Lung (tissue), 12 donors: ENCODE measurements around the gene KLHL29. TPM values are rescaled to one million over a fixed set of nuclear protein-coding genes. Genes with fewer than 3 reads are reported as not detected.

Source experiments
- ATAC-seq: fragments of 200-7000 bp; cut with Tn5 transposase; one replicate; pipeline ENCODE4 v1.9.1; 2020; ENCODE audit warnings: moderate number of reproducible peaks; ENCODE audit not compliant: insufficient read depth, low FRiP score
- DNase-seq, 3 donors: peaks; one replicate each; pipeline ENCODE4 v3.0.0-alpha.2; 2013 to 2017
- H3K27ac ChIP-seq, 2 donors: one replicate each; pipeline ENCODE4 v1.5.1; 2013; ENCODE audit warnings: mild to moderate bottlenecking in 2 of 2, moderate library complexity in 2 of 2, control low read depth in 1 of 2, inconsistent platforms in 1 of 2, low read depth in 1 of 2, low read length in 1 of 2
- H3K27me3 ChIP-seq, 3 donors: one replicate each; pipeline ENCODE4 v1.5.1; 2013; ENCODE audit warnings: low read length in 2 of 3; ENCODE audit not compliant: control insufficient read depth in 3 of 3, insufficient read depth in 3 of 3
- H3K36me3 ChIP-seq, 4 donors: one replicate each; pipeline ENCODE4 v1.5.1; 2013; ENCODE audit warnings: low read length in 4 of 4, mild to moderate bottlenecking in 1 of 4, moderate library complexity in 1 of 4; ENCODE audit not compliant: control insufficient read depth in 4 of 4, insufficient read depth in 4 of 4
- H3K4me1 ChIP-seq, 5 donors: one replicate each; pipeline ENCODE4 v1.5.1; 2013; ENCODE audit warnings: low read length in 5 of 5, mild to moderate bottlenecking in 2 of 5, moderate library complexity in 1 of 5; ENCODE audit not compliant: control insufficient read depth in 5 of 5, insufficient read depth in 5 of 5
- H3K4me3 ChIP-seq: one replicate; pipeline ENCODE4 v1.5.1; 2013; ENCODE audit warnings: mild to moderate bottlenecking, control low read depth, moderate library complexity
- H3K9ac ChIP-seq, 2 donors: one replicate each; pipeline ENCODE4 v1.5.1; 2013; ENCODE audit warnings: low read length in 2 of 2, control low read depth in 1 of 2; ENCODE audit not compliant: insufficient read depth in 1 of 2
- H3K9me3 ChIP-seq, 4 donors: one replicate each; pipeline ENCODE4 v1.5.1; 2013; ENCODE audit warnings: low read length in 3 of 4, mild to moderate bottlenecking in 1 of 4, moderate library complexity in 1 of 4; ENCODE audit not compliant: control insufficient read depth in 4 of 4, insufficient read depth in 3 of 4
- CTCF ChIP-seq: IDR thresholded peaks from 2 replicates; pipeline ENCODE4 v1.5.1; 2012; ENCODE audit warnings: mild to moderate bottlenecking; ENCODE audit errors: control extremely low read depth, extremely low read depth
- WGBS, 2 donors: extraction: QIAGEN DNeasy Blood & Tissue Kit; methylation state at CpG; one replicate each; pipeline ENCODE4 v1.1.7; 2013; 5-methylcytosine and 5-hydroxymethylcytosine counted together
- polyA plus RNA-seq, 2 donors: library from polyadenylated mRNA; stranded (reverse); fragments of 200-250 nt; gene quantifications; one replicate each; pipeline ENCODE4 v1.2.1, GENCODE V29; 2013
- total RNA-seq, 2 donors: library from RNA; depleted of rRNA in 1 of 2; stranded (reverse); fragments of >200 nt in 1 of 2; gene quantifications; one replicate each; pipeline ENCODE4 v1.2.1, GENCODE V29; 2014 to 2021
- donor health status: control.
- donor health status: control.
- donor health status: Bipolar disorder and iron deficiency.
- donor health status: healthy.
- donor health status: DM: yes; HTN: yes; CAD: no.

Gene KLHL29
- total and polyA plus RNA-seq, 4 donors, result 2.7 to 16.2 (median 3.5) TPM

- WGBS, 2 donors, result 32 to 37% methylated on average over 11 of the region's 11 CpGs
- no peak overlapping the region for H3K9ac ChIP-seq
- H3K27ac ChIP-seq, result no peak overlapping the region
- no peaks in the 10 kb centered on the region for H3K27me3 ChIP-seq
- H3K4me1 ChIP-seq, result peaks cover 0 to 13% (median 4%) of the 10 kb centered on the region in 5 donors
- H3K36me3 ChIP-seq, result no peaks in the 10 kb centered on the region
- H3K4me3 ChIP-seq, result no peak overlapping the region
- H3K9me3 ChIP-seq, result peaks cover 0 to 2% (median 0%) of the 10 kb centered on the region in 4 donors
- TF ChIP-seq CTCF, result no peak
- ATAC-seq (no peak), DNase-seq (no peak)
Observed at GRCh38 chr2:23454501-23455120, 69.6 kb downstream of the KLHL29 start.

GRCh38 chr2:23456396-23456795 is 71.4 kb downstream of the KLHL29 start:
- H3K27me3 ChIP-seq, result no peaks in the 10 kb centered on the region
- peaks cover 0 to 8% (median 4%) of the 10 kb centered on the region in 5 donors for H3K4me1 ChIP-seq
- no peak overlapping the region for H3K27ac ChIP-seq
- DNase-seq, result no peak
- peaks cover 0 to 2% (median 0%) of the 10 kb centered on the region in 4 donors for H3K9me3 ChIP-seq
- no peak overlapping the region for H3K9ac ChIP-seq
- H3K4me3 ChIP-seq, result no peak overlapping the region
- 96% methylated on average over 17 of the region's 17 CpGs for WGBS, 2 donors
- no peak for TF ChIP-seq CTCF
- no peak for ATAC-seq
- H3K36me3 ChIP-seq, result no peaks in the 10 kb centered on the region

GRCh38 chr2:23456881-23457760 is 72.1 kb downstream of the KLHL29 start:
- no peak for TF ChIP-seq CTCF
- Histone ChIP-seq H3K27ac (no peak overlapping the region), H3K36me3 (no peaks in the 10 kb centered on the region), H3K4me1 (peaks cover 0 to 8% (median 4%) of the 10 kb centered on the region in 5 donors), H3K4me3 (no peak overlapping the region), H3K9me3 (peaks cover 0 to 2% (median 0%) of the 10 kb centered on the region in 4 donors), H3K27me3 (no peaks in the 10 kb centered on the region), H3K9ac (no peak overlapping the region)
- DNase-seq (no peak), ATAC-seq (no peak)
- WGBS, 2 donors, result 91 to 94% methylated on average over 20 of the region's 20 CpGs
